HG03460 (cell line): ENCODE measurements around the gene KIAA1671.

ENCODE experiments used
- ATAC-seq: cut with Tn5 transposase; IDR thresholded peaks from one replicate; pipeline ENCODE4 v1.9.1; 2021; ENCODE audit not compliant: unreplicated experiment

Gene KIAA1671

GRCh38 chr22:25134451-25134850 lies 181.9 kb downstream of the KIAA1671 start:
- ATAC-seq, result no peak

- ATAC-seq, result no peak
Observed at GRCh38 chr22:25136953-25137576, 184.5 kb downstream of the KIAA1671 start.

- ATAC-seq, result no peak
Observed at GRCh38 chr22:25137577-25138525, 185.3 kb downstream of the KIAA1671 start.

- ATAC-seq, result no peak
Observed at GRCh38 chr22:25139062-25139461, 186.5 kb downstream of the KIAA1671 start.

- no peak for ATAC-seq
Observed at GRCh38 chr22:25142102-25142501, 189.6 kb downstream of the KIAA1671 start.

GRCh38 chr22:25143156-25144076 lies 190.9 kb downstream of the KIAA1671 start:
- no peak for ATAC-seq

- no peak for ATAC-seq
Observed at GRCh38 chr22:25144522-25144921, 192.0 kb downstream of the KIAA1671 start.

- ATAC-seq, result no peak
Observed at GRCh38 chr22:25146307-25146706, 193.8 kb downstream of the KIAA1671 start.

GRCh38 chr22:25146906-25147641 lies 194.6 kb downstream of the KIAA1671 start:
- no peak for ATAC-seq

GRCh38 chr22:25147642-25147928 lies 195.1 kb downstream of the KIAA1671 start:
- no peak for ATAC-seq

GRCh38 chr22:25148149-25148691 lies 195.7 kb downstream of the KIAA1671 start:
- ATAC-seq, result no peak

GRCh38 chr22:25149014-25149413 lies 196.5 kb downstream of the KIAA1671 start:
- no peak for ATAC-seq

- ATAC-seq, result no peak
Observed at GRCh38 chr22:25153961-25154666, 201.6 kb downstream of the KIAA1671 start.

GRCh38 chr22:25154667-25154999 lies 202.1 kb downstream of the KIAA1671 start:
- no peak for ATAC-seq

GRCh38 chr22:25156736-25157135 lies 204.2 kb downstream of the KIAA1671 start:
- ATAC-seq, result no peak

GRCh38 chr22:25159028-25159427 lies 206.5 kb downstream of the KIAA1671 start:
- ATAC-seq, result no peak

- ATAC-seq, result no peak
Observed at GRCh38 chr22:25160120-25160996, 207.8 kb downstream of the KIAA1671 start.

GRCh38 chr22:25161017-25161915 lies 208.8 kb downstream of the KIAA1671 start:
- no peak for ATAC-seq
